Gastrocnemius medialis (tissue), 4 donors: ENCODE measurements around the gene NYNRIN.

ENCODE experiments used
- CTCF ChIP-seq, 5 experiments: fragments of 450-650 bp in 3 of 5; fragments of 200-600 bp in 2 of 5; sonication (generic) in 2 of 5; IDR thresholded peaks in 4 of 5; conservative IDR thresholded peaks in 1 of 5; 1 replicate in 4 of 5; 2 replicates in 1 of 5; pipeline ENCODE4 v1.5.1; 2016 to 2019; ENCODE audit warnings: antibody characterized with exemption in 5 of 5, mild to moderate bottlenecking in 3 of 5, moderate library complexity in 3 of 5
- POLR2A ChIP-seq, 2 donors: fragments of 450-650 bp; IDR thresholded peaks; one replicate each; pipeline ENCODE4 v1.6.1; 2017; ENCODE audit warnings: antibody characterized with exemption in 2 of 2, mild to moderate bottlenecking in 2 of 2, moderate library complexity in 2 of 2

GRCh38 chr14:24428628-24429394 lies 30.0 kb downstream of the NYNRIN start:
- no peak for TF ChIP-seq CTCF (IDR thresholded peaks at IDR 0.05 in 4 of 5, conservative IDR thresholded peaks at IDR 0.05 in 1 of 5)
- no peak for TF ChIP-seq POLR2A (IDR thresholded peaks at IDR 0.05)
